NOMO-1 treated with dmso at 0.1 percent for 144 hours (cell line): ENCODE data around the gene MAP1B.

Experiments used
- DNase-seq: peaks from one replicate; lab custom pipeline; 2025; ENCODE audit not compliant: unreplicated experiment; lab: John Stamatoyannopoulos, UW

The MAP1B gene

DNA sequence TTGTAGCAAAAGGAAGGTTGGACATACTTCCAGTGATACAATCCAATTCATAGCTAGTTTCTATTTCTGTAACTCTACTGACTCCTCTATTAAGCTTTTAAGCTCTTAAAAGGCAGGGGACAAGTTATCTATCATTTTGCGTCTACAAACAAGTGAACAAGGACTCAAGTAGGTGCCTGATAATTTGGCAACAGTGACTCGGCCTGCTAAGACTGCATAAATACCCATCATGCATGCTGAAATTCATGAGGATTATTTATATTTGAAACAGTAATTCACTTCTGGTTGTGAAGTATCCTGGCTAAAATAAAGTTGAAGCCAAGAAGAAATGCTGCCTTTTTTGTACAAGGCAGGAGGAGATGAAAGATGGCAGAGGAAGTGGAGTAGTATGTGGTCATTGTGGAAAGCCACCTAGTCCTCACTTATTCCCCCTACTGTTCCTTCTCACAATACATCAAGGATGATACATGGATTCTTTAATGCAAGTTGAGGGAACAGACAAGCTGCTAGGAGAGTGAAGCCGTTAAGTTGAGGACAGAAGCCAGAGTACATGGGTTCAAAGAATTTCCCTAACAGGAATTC, 138.8 kb downstream of the MAP1B start:
- no peak for DNase-seq

DNA sequence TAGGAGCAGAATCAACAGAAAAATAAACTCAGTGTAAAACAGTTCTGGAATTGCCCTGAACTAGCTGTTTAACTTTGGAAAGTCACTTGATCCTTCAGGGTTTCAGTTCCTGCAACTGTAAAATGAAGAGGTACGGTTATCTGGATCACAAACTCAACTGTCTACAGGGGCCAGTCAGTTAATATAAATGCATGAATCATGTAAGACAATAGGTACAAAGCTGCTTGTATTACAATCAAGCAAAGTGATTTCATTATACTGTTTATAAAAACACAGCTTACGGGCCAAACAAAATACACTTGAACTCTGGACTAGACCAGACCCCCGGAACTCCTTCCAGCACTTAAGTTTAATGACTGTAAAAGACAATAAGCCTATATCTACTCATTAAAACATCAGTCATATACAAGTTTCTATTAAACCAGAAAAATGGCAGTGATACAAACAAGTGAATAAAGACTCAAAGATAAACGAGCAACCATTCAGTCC, 139.7 kb downstream of the MAP1B start:
- DNase-seq, result no peak

DNA sequence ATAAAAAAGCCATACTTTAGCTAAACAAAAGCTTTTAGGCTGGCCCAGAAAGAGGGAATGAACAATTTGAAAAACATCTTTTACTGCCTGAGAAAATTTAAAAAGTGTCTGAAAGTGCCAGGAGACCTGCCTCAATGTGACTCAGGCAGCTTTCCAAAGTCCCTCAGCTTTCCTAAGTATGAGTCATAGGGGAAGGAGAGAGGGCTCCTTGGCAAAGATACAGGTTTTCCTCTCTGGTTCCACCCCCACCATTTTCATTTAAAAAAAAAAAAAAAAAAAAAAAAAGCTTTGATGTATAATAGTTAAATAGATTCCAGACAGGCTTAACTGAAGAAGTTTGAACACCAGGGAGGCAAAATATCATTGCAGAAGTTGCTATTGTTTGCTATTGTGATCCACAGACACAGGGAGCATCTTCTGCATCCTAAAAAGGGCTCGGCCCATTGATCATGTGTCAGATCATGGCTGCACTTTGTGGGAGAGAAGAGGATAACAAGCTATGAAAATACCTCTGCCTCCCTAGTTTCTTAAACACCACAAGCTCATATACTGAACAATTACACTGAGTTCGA, 141.2 kb downstream of the MAP1B start:
- DNase-seq, result no peak

DNA sequence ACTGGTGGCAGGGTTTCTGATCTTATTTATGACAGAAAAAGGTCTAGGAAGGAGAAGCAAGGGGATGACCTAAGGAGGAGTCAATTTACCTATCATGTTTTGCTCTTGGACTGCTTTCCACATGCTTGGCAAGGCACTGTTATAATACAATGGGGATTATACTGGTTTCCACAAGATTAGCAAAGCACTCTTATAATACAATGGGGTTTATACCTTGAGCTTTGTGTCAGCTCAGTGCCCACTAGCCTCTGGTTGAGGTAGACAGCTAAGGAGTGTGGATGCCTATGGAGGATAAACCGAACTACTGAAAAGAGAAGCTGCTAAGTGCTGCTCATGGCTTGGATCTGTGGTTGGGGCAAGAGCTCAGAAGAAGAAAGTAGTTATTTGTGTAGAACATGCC, 144.1 kb downstream of the MAP1B start:
- no peak for DNase-seq

DNA sequence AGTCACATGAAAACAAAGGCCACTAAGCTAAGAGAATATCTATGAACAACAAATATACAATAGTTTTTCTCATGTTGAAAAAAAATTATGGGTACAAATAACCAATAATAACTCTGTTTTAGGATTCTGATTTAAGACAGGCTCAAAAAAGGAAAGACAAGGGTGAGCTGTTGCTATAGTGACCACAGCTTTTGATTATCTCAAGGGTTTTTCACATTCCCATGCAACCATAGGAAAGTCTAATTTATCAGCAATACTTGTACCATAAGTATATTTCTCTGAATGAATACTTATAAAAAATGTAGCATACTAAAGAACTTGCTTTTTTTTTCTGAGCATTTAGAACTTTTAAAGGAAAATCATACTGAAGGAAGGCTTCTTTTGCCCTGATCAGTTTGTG, 144.7 kb downstream of the MAP1B start:
- DNase-seq, result no peak

DNA sequence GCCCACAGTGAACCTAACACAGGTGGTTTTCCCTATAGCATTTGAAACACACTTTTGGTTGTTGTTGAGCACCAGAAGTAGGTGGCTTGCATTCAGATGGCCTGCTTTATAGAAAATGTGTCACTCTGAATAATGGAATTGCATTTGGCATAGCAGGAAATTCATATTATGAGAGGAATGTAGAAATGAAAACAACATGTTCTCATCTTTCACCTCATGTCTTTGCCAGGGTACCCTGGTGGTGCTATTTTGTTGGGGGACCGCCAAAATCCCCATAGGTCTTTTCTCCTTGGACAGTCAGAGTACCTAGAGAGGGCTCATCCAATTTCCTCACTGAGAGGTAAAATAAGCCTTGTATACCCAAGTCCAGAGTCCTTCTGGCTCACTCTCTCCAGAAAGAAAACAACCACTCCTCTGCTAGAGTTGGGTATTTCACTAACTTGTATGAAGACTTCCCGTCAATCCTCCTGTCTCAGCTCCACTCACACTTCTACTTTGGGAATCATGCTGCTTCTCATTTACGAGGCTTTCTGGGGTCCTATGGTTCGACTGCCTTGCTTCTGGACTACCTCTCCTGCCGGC, 145.4 kb downstream of the MAP1B start:
- DNase-seq, result no peak

DNA sequence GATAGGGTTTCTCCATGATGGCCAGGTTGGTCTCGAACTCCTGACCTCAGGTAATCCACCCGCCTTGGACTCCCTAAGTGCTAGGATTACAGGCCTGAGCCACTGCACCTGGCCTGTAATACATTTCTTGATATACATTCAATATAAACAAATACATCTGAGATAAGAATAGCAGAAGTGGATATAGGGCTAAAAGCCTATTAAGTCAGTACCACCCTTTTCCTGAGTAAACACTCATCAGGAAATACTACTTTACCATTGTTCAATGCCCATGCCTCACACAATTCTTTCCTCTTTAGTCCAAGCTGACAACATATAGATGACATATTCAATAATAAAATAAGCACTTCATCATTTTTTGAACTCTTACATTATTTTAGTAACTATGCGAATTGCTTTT, 148.0 kb downstream of the MAP1B start:
- no peak for DNase-seq

DNA sequence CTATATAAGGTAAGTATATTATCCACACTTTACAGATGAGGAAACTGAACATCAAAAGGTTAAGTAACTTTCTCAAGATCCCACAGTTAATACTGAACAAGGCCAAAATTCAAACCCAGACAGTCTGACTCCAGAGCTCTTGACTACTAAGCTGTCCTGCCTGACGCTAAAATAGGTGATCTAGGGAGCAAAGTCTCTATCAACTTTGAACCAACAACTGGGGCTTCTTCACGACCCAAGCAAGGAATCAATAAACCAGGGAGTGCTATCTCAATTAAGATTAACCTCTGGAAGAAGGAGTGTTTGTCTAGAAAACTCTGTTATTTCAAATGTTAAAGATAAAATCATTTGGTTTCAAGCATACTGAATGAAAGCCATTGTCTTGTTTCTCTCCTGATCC, 148.4 kb downstream of the MAP1B start:
- no peak for DNase-seq

DNA sequence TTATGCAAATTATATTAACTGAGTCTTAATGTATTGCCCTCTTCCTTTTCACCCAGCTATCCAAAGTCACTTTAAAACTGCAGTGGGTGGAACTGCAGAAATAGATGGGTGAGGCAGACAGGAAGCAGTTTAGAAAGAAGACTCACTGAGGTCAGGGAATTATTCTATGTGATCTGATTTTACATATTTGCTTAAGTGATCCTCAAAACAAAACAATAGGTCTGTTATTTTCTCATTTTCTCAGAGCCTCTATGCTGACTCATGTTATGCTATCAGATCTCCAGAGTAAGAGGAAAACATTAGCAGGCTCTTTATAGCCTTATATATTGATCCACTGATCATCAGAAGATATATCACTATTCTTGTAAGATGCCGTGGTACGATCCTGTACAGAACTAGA, 149.3 kb downstream of the MAP1B start:
- DNase-seq, result no peak
